GM12878 (cell line): Measurements from ENCODE around the gene IL3. TPM values are rescaled to one million over a fixed set of nuclear protein-coding genes. Genes with fewer than 3 reads are reported as not detected.

ENCODE experiments used
- ATAC-seq: fragments of 200-7000 bp; cut with Tn5 transposase; 3 replicates; pipeline ENCODE4 v1.9.1; 2020; ENCODE audit warnings: mild to moderate bottlenecking, moderate library complexity
- BruUV-seq: library from RNA; stranded (reverse); fragments of 400-500 nt; replicated peaks from 2 replicates; lab custom pipeline; 2021; lab: Mats Ljungman, UMichigan
- CTCF ChIA-PET: fragments of 300-600 bp; sonication (Branson Sonifier 250); formaldehyde crosslinking; extraction: SDS; loops from one replicate; lab custom pipeline; 2021; ENCODE audit warnings: inconsistent platforms; lab: Yijun Ruan, JAX
- POLR2A ChIA-PET: fragments of 350-600 bp; formaldehyde crosslinking; extraction: SDS; loops from one replicate; lab custom pipeline; 2021; ENCODE audit warnings: inconsistent platforms; lab: Charles Lee
- RAD21 ChIA-PET: fragments of 300-600 bp; sonication (Branson Sonifier 250); formaldehyde crosslinking; loops from one replicate; lab custom pipeline; 2023; ENCODE audit warnings: antibody characterized with exemption; ENCODE audit not compliant: unreplicated experiment; lab: Charles Lee
- SMC1A ChIA-PET: fragments of 300-600 bp; sonication (Branson Sonifier 250); formaldehyde crosslinking; loops from one replicate; lab custom pipeline; 2023; ENCODE audit not compliant: unreplicated experiment, uncharacterized antibody; lab: Charles Lee
- DNase-seq: peaks from one replicate; pipeline ENCODE4 v3.0.0-alpha.2; 2011; ENCODE audit warnings: low read depth, low spot score
- FAIRE-seq: peaks from 3 replicates; lab custom pipeline; 2011; peaks lifted over from hg19 to GRCh38; lab: Jason Lieb, UNC
- H2AFZ ChIP-seq: 2 replicates; pipeline ENCODE4 v1.6.0; 2011; ENCODE audit warnings: low read depth, low read length, control low read depth; ENCODE audit not compliant: control insufficient read depth
- H3K27ac ChIP-seq: 2 replicates; pipeline ENCODE4 v1.5.1; 2011; ENCODE audit warnings: control low read depth; ENCODE audit not compliant: control insufficient read depth, insufficient read depth
- H3K27me3 ChIP-seq, 2 experiments: replicated peaks in 1 of 2; 2 replicates each; pipeline versions ENCODE4 v1.6.0 to v1.6.1; 2011; ENCODE audit warnings: low read length in 1 of 2; ENCODE audit not compliant: control insufficient read depth in 2 of 2, insufficient read depth in 2 of 2
- H3K36me3 ChIP-seq, 2 experiments: 2 replicates each; pipeline ENCODE4 v1.5.1; 2011; ENCODE audit warnings: low read length in 1 of 2; ENCODE audit not compliant: control insufficient read depth in 2 of 2, insufficient read depth in 2 of 2
- H3K4me1 ChIP-seq: 2 replicates; pipeline ENCODE4 v1.6.1; 2011; ENCODE audit warnings: mild to moderate bottlenecking, low read length, moderate library complexity, mixed read lengths; ENCODE audit not compliant: control insufficient read depth, insufficient read depth
- H3K4me2 ChIP-seq: 2 replicates; pipeline ENCODE4 v1.6.0; 2011; ENCODE audit warnings: control low read depth; ENCODE audit not compliant: control insufficient read depth, insufficient read depth
- H3K4me3 ChIP-seq: fragments of 200-600 bp; sonication (generic); 2 replicates; pipeline ENCODE4 v1.5.1; 2016
- H3K79me2 ChIP-seq: 2 replicates; pipeline ENCODE4 v1.6.0; 2011; ENCODE audit warnings: low read length; ENCODE audit not compliant: control insufficient read depth, insufficient read depth
- H3K9ac ChIP-seq: 2 replicates; pipeline ENCODE4 v1.8.0; 2011; ENCODE audit warnings: low read length, control low read depth, mixed read lengths; ENCODE audit not compliant: control insufficient read depth, insufficient read depth
- H3K9me3 ChIP-seq: replicated peaks from 3 replicates; pipeline ENCODE4 v1.5.1; 2011; ENCODE audit warnings: mild to moderate bottlenecking, low read length; ENCODE audit not compliant: control insufficient read depth, insufficient read depth
- H4K20me1 ChIP-seq: 2 replicates; pipeline ENCODE4 v1.6.0; 2011; ENCODE audit not compliant: control insufficient read depth, insufficient read depth
- ATF7 ChIP-seq: fragments of 450-650 bp; IDR thresholded peaks from 2 replicates; pipeline ENCODE4 v1.6.1; 2016; ENCODE audit warnings: low read depth, mild to moderate bottlenecking
- BCL11A ChIP-seq: IDR thresholded peaks from 2 replicates; pipeline ENCODE4 v1.6.1; 2011; ENCODE audit warnings: low read depth, low read length
- CBFB ChIP-seq: IDR thresholded peaks from 2 replicates; pipeline ENCODE4 v1.6.1; 2016; ENCODE audit warnings: antibody characterized with exemption, low read depth
- CREM ChIP-seq: IDR thresholded peaks from 2 replicates; pipeline ENCODE4 v1.6.1; 2014; ENCODE audit warnings: antibody characterized with exemption, low read depth
- DPF2 ChIP-seq: fragments of 450-650 bp; IDR thresholded peaks from 2 replicates; pipeline ENCODE4 v1.6.1; 2017; ENCODE audit warnings: mild to moderate bottlenecking
- EED ChIP-seq: sonication (generic); IDR thresholded peaks from 2 replicates; pipeline ENCODE4 v1.6.1; 2016; ENCODE audit warnings: antibody characterized with exemption, low read depth
- EZH2 ChIP-seq: IDR thresholded peaks from 2 replicates; pipeline ENCODE4 v1.6.1; 2012; ENCODE audit warnings: low read depth, mild to moderate bottlenecking, control low read depth, inconsistent platforms, low read length, borderline replicate concordance; ENCODE audit not compliant: control insufficient read depth
- IKZF2 ChIP-seq, 2 experiments: fragments of 450-650 bp; IDR thresholded peaks; 2 replicates each; pipeline ENCODE4 v1.6.1; 2017; ENCODE audit warnings: mild to moderate bottlenecking in 2 of 2, moderate library complexity in 2 of 2
- IRF4 ChIP-seq: IDR thresholded peaks from 2 replicates; pipeline ENCODE4 v1.6.1; 2011; ENCODE audit warnings: low read depth, low read length
- JUNB ChIP-seq: IDR thresholded peaks from 2 replicates; pipeline ENCODE4 v1.6.1; 2016; ENCODE audit warnings: antibody characterized with exemption, mild to moderate bottlenecking
- KAT2A ChIP-seq: conservative IDR thresholded peaks from 2 replicates; pipeline ENCODE4 v1.6.1; 2011; ENCODE audit warnings: low read depth, low read length; ENCODE audit not compliant: control insufficient read depth
- KDM1A ChIP-seq: fragments of 200-600 bp; sonication (generic); IDR thresholded peaks from 2 replicates; pipeline ENCODE4 v1.6.1; 2016; ENCODE audit warnings: borderline replicate concordance
- MEF2A ChIP-seq: IDR thresholded peaks from 2 replicates; pipeline ENCODE4 v1.6.1; 2011; ENCODE audit warnings: low read depth, mild to moderate bottlenecking, low read length, moderate library complexity; ENCODE audit not compliant: insufficient read depth
- NBN ChIP-seq: fragments of 450-650 bp; IDR thresholded peaks from 2 replicates; pipeline ENCODE4 v1.6.1; 2016
- NFYB ChIP-seq: IDR thresholded peaks from 2 replicates; pipeline ENCODE4 v1.6.1; 2011; ENCODE audit warnings: low read depth, mild to moderate bottlenecking, low read length, improper control_type of control experiment, moderate library complexity; ENCODE audit not compliant: insufficient read depth
- PAX5 ChIP-seq: IDR thresholded peaks from 2 replicates; pipeline ENCODE4 v1.6.1; 2011; ENCODE audit warnings: low read depth, low read length, borderline replicate concordance
- POU2F2 ChIP-seq: IDR thresholded peaks from 3 replicates; pipeline ENCODE4 v1.6.1; 2011; ENCODE audit warnings: low read depth, mild to moderate bottlenecking, low read length, borderline replicate concordance
- TBL1XR1 ChIP-seq: IDR thresholded peaks from 2 replicates; pipeline ENCODE4 v1.6.1; 2012; ENCODE audit warnings: low read depth, low read length, improper control_type of control experiment
- TCF3 ChIP-seq: IDR thresholded peaks from 2 replicates; pipeline ENCODE4 v1.6.1; 2012; ENCODE audit warnings: low read depth, mild to moderate bottlenecking, low read length, borderline replicate concordance; ENCODE audit not compliant: insufficient read depth
- ZBED1 ChIP-seq: IDR thresholded peaks from 2 replicates; pipeline ENCODE4 v1.6.1; 2016; ENCODE audit warnings: borderline replicate concordance
- ZNF217 ChIP-seq: fragments of 450-650 bp; IDR thresholded peaks from 2 replicates; pipeline ENCODE4 v1.6.1; 2017; ENCODE audit warnings: antibody characterized with exemption, mild to moderate bottlenecking
- WGBS: methylation state at CpG from one replicate; pipeline ENCODE4 v1.1.6; 2016; ENCODE audit warnings: low lambda C conversion rate; ENCODE audit not compliant: insufficient replicate concordance, insufficient coverage; ENCODE audit errors: missing lambda C conversion rate; 5-methylcytosine and 5-hydroxymethylcytosine counted together
- in situ Hi-C: fragments of 300-500 bp; cut with MboI; formaldehyde crosslinking; loops from 9 replicates; pipeline ENCODE4 v1.14.3; 2018; ENCODE audit warnings: mixed read lengths
- intact Hi-C: fragments of 100-400 bp; cut with micrococcal nuclease; formaldehyde crosslinking; loops from one replicate; pipeline ENCODE4 v1.14.2; 2022; ENCODE audit not compliant: unreplicated experiment
- polyA plus RNA-seq, 11 experiments: library from polyadenylated mRNA; depleted of rRNA in 4 of 11; unstranded in 6 of 11; stranded (reverse) in 5 of 11; fragments of >200 nt; fragmentation: Nextera tagmentation in 4 of 11; fragmentation: Illumina TruSeq in 1 of 11; extraction: Ambion mirVana in 4 of 11; extraction: Trizol in 1 of 11; gene quantifications; 1 replicate in 1 of 11; 2 replicates in 10 of 11; pipeline versions ENCODE4 v1.2.1 to v1.2.3, GENCODE V29; 2011 to 2016; ENCODE audit warnings: inconsistent platforms in 2 of 11, missing spikeins in 2 of 11, low read depth in 1 of 11
- total RNA-seq, 4 experiments: library from RNA; depleted of rRNA in 3 of 4; stranded (reverse); fragments of >200 nt in 3 of 4; fragmentation: Illumina TruSeq in 1 of 4; extraction: Trizol in 1 of 4; gene quantifications; 2 replicates each; pipeline versions ENCODE4 v1.2.1 to v1.2.3, GENCODE V29; 2013 to 2021
- TF ChIP-seq, protein P1 (sequence below): fragments of 450-650 bp; IDR thresholded peaks from 2 replicates; pipeline ENCODE4 v1.6.1; 2017; ENCODE audit warnings: low read depth, mild to moderate bottlenecking, moderate library complexity
- TF ChIP-seq, protein P2 (sequence below): IDR thresholded peaks from 2 replicates; pipeline ENCODE4 v1.6.1; 2012; ENCODE audit warnings: low read depth, low read length, improper control_type of control experiment

Gene IL3
- total and polyA plus RNA-seq, 10 of the 15 experiments (the other 5 are each of a cell fraction or from before 2014, with no cell fraction given), result not detected

DNA sequence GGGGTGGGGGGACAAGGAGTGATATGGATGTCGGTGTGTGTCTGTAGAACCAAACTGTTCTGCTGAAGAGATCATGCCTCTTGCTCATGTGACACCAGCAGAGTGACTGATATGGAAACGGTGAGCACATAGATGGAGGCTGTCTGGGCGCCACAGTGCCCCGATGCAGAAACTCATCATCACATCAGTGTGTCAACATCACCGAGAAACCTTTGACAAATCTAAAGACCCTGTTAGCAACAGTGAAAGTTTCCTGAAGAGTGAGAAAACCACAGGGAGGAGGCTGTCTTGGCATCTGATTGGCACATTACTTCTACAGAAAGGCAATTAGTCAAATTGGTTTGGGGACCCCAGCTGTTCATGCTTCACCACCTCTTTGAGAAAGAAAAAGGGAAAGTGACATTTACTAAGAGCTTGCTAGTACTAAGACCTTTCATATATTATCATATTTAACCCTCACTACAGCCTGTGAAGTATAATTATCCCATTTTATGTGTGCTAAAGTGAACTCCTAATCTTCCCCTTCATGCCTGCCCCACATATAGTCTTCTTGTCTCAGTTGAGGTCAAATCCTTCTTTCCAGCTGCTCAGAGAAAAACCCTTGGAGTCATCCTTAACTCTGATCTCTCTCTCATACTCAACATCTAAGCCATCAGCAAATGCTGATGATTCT lies 38.8 kb downstream of the IL3 start:
- Histone ChIP-seq H3K27ac (no peak overlapping the region), H3K9me3 (no peaks in the 10 kb centered on the region), H3K4me1 (peaks cover 78% of the 10 kb centered on the region), H3K27me3 (no peaks in the 10 kb centered on the region), H3K36me3 (no peaks in the 10 kb centered on the region), H3K9ac (no peak overlapping the region), H2AFZ (no peak overlapping the region), H3K4me2 (peak overlapping the region; percentile 61), H4K20me1 (no peaks in the 10 kb centered on the region), H3K4me3 (no peak overlapping the region), H3K79me2 (no peaks in the 10 kb centered on the region)
- ATAC-seq (peak; percentile 66), DNase-seq (peak; percentile 87), FAIRE-seq (peak; percentile 56)
- in situ Hi-C loops, result no loop called here
- POLR2A ChIA-PET, result no interaction called here
- WGBS, result 7% methylated on average over 5 of the region's 5 CpGs
- RAD21 ChIA-PET, result interaction anchor here (1.0 kb wide), 1 partner anchor 138 kb away, joined by 3 read pairs; no protein-coding TSS in a partner anchor
- no TSS peak for BruUV-seq
- SMC1A ChIA-PET, result interaction anchor here (0.6 to 1.9 kb wide), 7 partner anchors 10 to 275 kb away, joined by 3 to 7 read pairs (median 4); no protein-coding TSS in a partner anchor
- CTCF ChIA-PET, result interaction anchor here (0.7 to 1.4 kb wide), 3 partner anchors 17 to 128 kb away, joined by 3 read pairs; partner anchors contain the start of gene P4HA2
- intact Hi-C loops, result no loop called here
- TF ChIP-seq ZNF217 (0 out of 2 replicates have a peak, but pooled peaks have one; percentile 63), TCF3 (0 out of 2 replicates have a peak, but pooled peaks have one; percentile 53), KDM1A (no peak), BCL11A (peak; percentile 69), TBL1XR1 (peak; percentile 57), CREM (peak; percentile 75), ATF7 (peak; percentile 86), MEF2A (peak; percentile 77), IKZF2 (IDR thresholded peaks at IDR 0.05) (peak; percentile 72; a peak in 3 of 4 replicates), PAX5 (peak; percentile 82; the same call in 1 of the 2 replicates), EZH2 (no peak), JUNB (peak; percentile 81), KAT2A (no peak), ZBED1 (peak; percentile 84; the same call in 1 of the 2 replicates), IRF4 (peak; percentile 81), CBFB (peak; percentile 77; the same call in 1 of the 2 replicates), NBN (0 out of 2 replicates have a peak, but pooled peaks have one; percentile 27), DPF2 (peak; percentile 49; the same call in 1 of the 2 replicates), EED (peak; percentile 83), POU2F2 (peak; percentile 96), NFYB (peak; percentile 65)
- TF ChIP-seq, protein P1, sequence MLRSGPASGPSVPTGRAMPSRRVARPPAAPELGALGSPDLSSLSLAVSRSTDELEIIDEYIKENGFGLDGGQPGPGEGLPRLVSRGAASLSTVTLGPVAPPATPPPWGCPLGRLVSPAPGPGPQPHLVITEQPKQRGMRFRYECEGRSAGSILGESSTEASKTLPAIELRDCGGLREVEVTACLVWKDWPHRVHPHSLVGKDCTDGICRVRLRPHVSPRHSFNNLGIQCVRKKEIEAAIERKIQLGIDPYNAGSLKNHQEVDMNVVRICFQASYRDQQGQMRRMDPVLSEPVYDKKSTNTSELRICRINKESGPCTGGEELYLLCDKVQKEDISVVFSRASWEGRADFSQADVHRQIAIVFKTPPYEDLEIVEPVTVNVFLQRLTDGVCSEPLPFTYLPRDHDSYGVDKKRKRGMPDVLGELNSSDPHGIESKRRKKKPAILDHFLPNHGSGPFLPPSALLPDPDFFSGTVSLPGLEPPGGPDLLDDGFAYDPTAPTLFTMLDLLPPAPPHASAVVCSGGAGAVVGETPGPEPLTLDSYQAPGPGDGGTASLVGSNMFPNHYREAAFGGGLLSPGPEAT, result peak; percentile 20; the same call in 1 of the 2 replicates
- TF ChIP-seq, protein P2, sequence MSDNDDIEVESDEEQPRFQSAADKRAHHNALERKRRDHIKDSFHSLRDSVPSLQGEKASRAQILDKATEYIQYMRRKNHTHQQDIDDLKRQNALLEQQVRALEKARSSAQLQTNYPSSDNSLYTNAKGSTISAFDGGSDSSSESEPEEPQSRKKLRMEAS, result no peak
